NCI-H748 (cell line): Measurements from ENCODE around the gene PARP12.

Experiments
- DNase-seq: peaks from one replicate; lab custom pipeline; 2025; ENCODE audit not compliant: unreplicated experiment; lab: John Stamatoyannopoulos, UW

PARP12 gene

GRCh38 chr7:140059273-140060242 lies 3.2 kb downstream of the PARP12 start:
- no peak for DNase-seq

- DNase-seq: no peak
Measured at GRCh38 chr7:140058517-140058916, 4.2 kb downstream of the PARP12 start.

- DNase-seq: no peak
Measured at GRCh38 chr7:140057143-140057535, 5.6 kb downstream of the PARP12 start.

GRCh38 chr7:140056431-140057142 lies 6.2 kb downstream of the PARP12 start:
- DNase-seq: no peak

GRCh38 chr7:140055833-140056232 lies 6.9 kb downstream of the PARP12 start:
- DNase-seq: no peak

- DNase-seq: no peak
Measured at GRCh38 chr7:140054751-140055150, 8.0 kb downstream of the PARP12 start.

- no peak for DNase-seq
Measured at GRCh38 chr7:140053812-140054539, 8.8 kb downstream of the PARP12 start.

GRCh38 chr7:140051820-140052219 lies 10.9 kb downstream of the PARP12 start:
- no peak for DNase-seq

- no peak for DNase-seq
Measured at GRCh38 chr7:140050100-140050499, 12.7 kb downstream of the PARP12 start.

GRCh38 chr7:140049339-140050024 lies 13.3 kb downstream of the PARP12 start:
- peak; percentile 44 for DNase-seq

- no peak for DNase-seq
Measured at GRCh38 chr7:140048989-140049338, 13.8 kb downstream of the PARP12 start.

GRCh38 chr7:140048138-140048537 lies 14.6 kb downstream of the PARP12 start:
- no peak for DNase-seq

GRCh38 chr7:140047197-140047596 lies 15.6 kb downstream of the PARP12 start:
- DNase-seq: no peak

GRCh38 chr7:140045697-140046096 lies 17.1 kb downstream of the PARP12 start:
- DNase-seq: no peak

GRCh38 chr7:140044251-140044650 lies 18.5 kb downstream of the PARP12 start:
- no peak for DNase-seq

- no peak for DNase-seq
Measured at GRCh38 chr7:140042386-140042670, 20.4 kb downstream of the PARP12 start.

GRCh38 chr7:140041659-140042385 lies 20.9 kb downstream of the PARP12 start:
- DNase-seq: no peak

GRCh38 chr7:140039896-140040295 lies 22.9 kb downstream of the PARP12 start:
- DNase-seq: no peak

- no peak for DNase-seq
Measured at GRCh38 chr7:140039066-140039465, 23.7 kb downstream of the PARP12 start.

GRCh38 chr7:140036224-140036962 lies 26.4 kb downstream of the PARP12 start:
- DNase-seq: no peak
